Pancreas (tissue), 10 donors: ENCODE data around the gene ANKDD1A. TPM values are rescaled to one million over a fixed set of nuclear protein-coding genes. Genes with fewer than 3 reads are reported as not detected.

ENCODE experiments used
- ATAC-seq, 4 donors: fragments of 200-7000 bp; cut with Tn5 transposase; one replicate each; pipeline versions ENCODE4 v1.8.0 to v1.9.1; 2020; ENCODE audit warnings: mild to moderate bottlenecking in 4 of 4, moderate library complexity in 4 of 4
- DNase-seq, 6 donors: peaks; one replicate each; pipeline ENCODE4 v3.0.0-alpha.2; 2020
- FAIRE-seq: peaks from 2 replicates; lab custom pipeline; 2012; peaks lifted over from hg19 to GRCh38; lab: Jason Lieb, UNC
- H3K27ac ChIP-seq, 4 donors: fragments of 200-600 bp; sonication (generic); 1 replicate in 3 of 4; 2 replicates in 1 of 4; pipeline versions ENCODE4 v1.5.0 to v1.8.0; 2020
- H3K27me3 ChIP-seq, 4 donors: fragments of 200-600 bp; one replicate each; pipeline ENCODE4 v1.8.0; 2021
- H3K36me3 ChIP-seq, 3 donors: fragments of 200-600 bp; sonication (generic) in 1 of 3; one replicate each; pipeline versions ENCODE4 v1.5.0 to v1.8.0; 2020 to 2021
- H3K4me1 ChIP-seq, 3 donors: fragments of 200-600 bp; one replicate each; pipeline ENCODE4 v1.8.0; 2021
- H3K4me3 ChIP-seq, 4 donors: fragments of 200-600 bp; sonication (generic) in 2 of 4; one replicate each; pipeline versions ENCODE4 v1.5.0 to v1.8.0; 2020 to 2021
- H3K9me3 ChIP-seq, 4 donors: fragments of 200-600 bp; one replicate each; pipeline ENCODE4 v1.8.0; 2021
- WGBS, 2 donors: extraction: QIAGEN DNeasy Blood & Tissue Kit; methylation state at CpG; one replicate each; pipeline ENCODE4 v1.1.7; 2013; 5-methylcytosine and 5-hydroxymethylcytosine counted together
- intact Hi-C, 3 donors: fragments of 100-400 bp; cut with DNase I; formaldehyde crosslinking; loops; one replicate each; pipeline versions ENCODE4 v1.11.1 to v1.14.2; 2022
- polyA plus RNA-seq, 2 donors: library from polyadenylated mRNA; stranded (reverse); fragments of 200-250 nt; gene quantifications; one replicate each; pipeline ENCODE4 v1.2.3, GENCODE V29; 2013
- total RNA-seq, 6 donors: library from RNA; stranded (reverse); fragmentation: NEBNext Ultra II Directional in 4 of 6; extraction: Animal tissue kit (Norgen Biotek cat#: 25700) in 4 of 6; gene quantifications; one replicate each; pipeline versions ENCODE4 v1.2.1 to v1.2.4, GENCODE V29; 2021 to 2023
- TF ChIP-seq, protein P1 (sequence below), 4 donors: fragments of 200-600 bp; sonication (generic) in 3 of 4; IDR thresholded peaks; one replicate each; pipeline versions ENCODE4 v1.5.0 to v1.8.0; 2021; ENCODE audit warnings: antibody characterized with exemption in 4 of 4
- donor health status: healthy with polysubstance abuse.
- donor health status: DM: no; HTN: no; CAD: no; lungs with moderate emphysema.
- donor health status: DM: no; HTN: no; CAD: no.
- donor health status: control.
- donor health status: control.
- donor health status: Bipolar disorder and iron deficiency.
- donor health status: DM: yes; HTN: yes; CAD: no.
- donor health status: DM: no; HTN: no; CAD: no.
- donor health status: DM: no; HTN: no; CAD: no.
- donor health status: DM: yes; HTN: yes; CAD: no.

Gene ANKDD1A
- total and polyA plus RNA-seq, 8 donors, result 2.0 to 4.9 (median 3.8) TPM

DNA sequence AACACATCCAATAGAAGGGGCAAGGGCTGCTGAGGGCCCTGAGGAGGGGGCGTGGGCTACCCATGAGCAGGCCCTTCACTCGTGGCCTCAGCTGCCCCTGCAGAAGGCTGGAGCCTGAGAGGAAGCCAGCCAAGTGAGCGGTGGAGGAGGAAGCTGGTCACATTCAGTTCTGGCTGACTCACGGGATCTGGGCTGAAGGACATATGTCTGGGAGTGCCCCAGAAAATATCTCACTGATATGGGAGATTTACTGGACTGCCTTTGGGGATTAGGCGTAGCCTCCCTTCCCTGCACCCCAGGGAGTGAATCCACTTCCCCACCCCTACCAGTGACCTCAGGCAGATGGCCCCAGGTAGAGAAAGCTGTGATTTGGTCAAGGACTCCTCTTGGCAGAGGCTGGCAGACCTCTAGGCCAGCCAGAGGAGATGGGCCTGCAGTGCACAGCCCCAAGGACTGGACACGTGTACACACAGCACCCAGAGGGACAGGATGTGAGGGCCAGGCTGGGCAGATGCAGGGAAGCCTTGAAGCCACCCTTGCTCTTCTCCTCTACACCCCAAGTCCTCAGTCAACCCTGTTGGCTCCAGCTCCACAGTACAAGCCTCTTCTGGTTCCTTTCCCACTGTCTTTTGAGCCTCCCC, 14.2 kb upstream of the ANKDD1A start:
- Histone ChIP-seq H3K36me3 (no peaks in the 10 kb centered on the region), H3K4me3 (no peak overlapping the region), H3K27me3 (no peaks in the 10 kb centered on the region), H3K4me1 (no peaks in the 10 kb centered on the region), H3K9me3 (no peaks in the 10 kb centered on the region), H3K27ac (peak overlapping the region in 2 of 4 donors; percentile 30 to 51)
- DNase-seq, result peak in 1 of 6 donors; percentile 46
- FAIRE-seq, result no peak
- TF ChIP-seq, protein P1, sequence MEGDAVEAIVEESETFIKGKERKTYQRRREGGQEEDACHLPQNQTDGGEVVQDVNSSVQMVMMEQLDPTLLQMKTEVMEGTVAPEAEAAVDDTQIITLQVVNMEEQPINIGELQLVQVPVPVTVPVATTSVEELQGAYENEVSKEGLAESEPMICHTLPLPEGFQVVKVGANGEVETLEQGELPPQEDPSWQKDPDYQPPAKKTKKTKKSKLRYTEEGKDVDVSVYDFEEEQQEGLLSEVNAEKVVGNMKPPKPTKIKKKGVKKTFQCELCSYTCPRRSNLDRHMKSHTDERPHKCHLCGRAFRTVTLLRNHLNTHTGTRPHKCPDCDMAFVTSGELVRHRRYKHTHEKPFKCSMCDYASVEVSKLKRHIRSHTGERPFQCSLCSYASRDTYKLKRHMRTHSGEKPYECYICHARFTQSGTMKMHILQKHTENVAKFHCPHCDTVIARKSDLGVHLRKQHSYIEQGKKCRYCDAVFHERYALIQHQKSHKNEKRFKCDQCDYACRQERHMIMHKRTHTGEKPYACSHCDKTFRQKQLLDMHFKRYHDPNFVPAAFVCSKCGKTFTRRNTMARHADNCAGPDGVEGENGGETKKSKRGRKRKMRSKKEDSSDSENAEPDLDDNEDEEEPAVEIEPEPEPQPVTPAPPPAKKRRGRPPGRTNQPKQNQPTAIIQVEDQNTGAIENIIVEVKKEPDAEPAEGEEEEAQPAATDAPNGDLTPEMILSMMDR (IDR thresholded peaks at IDR 0.05), result no peak
- ATAC-seq, result peak in 3 of 4 donors; percentile 30 to 48 (median 32)
- 57 to 70% methylated on average over 6 of the region's 6 CpGs for whole genome bisulfite sequencing, 2 donors
- intact Hi-C loops, result no loop called here

GRCh38 chr15:64898406-64898805, 13.3 kb upstream of the ANKDD1A start:
- TF ChIP-seq, protein P1 (IDR thresholded peaks at IDR 0.05), result no peak
- Histone ChIP-seq H3K9me3 (no peaks in the 10 kb centered on the region), H3K27ac (no peak overlapping the region), H3K27me3 (no peaks in the 10 kb centered on the region), H3K36me3 (no peaks in the 10 kb centered on the region), H3K4me1 (no peaks in the 10 kb centered on the region), H3K4me3 (no peak overlapping the region)
- ATAC-seq (no peak), DNase-seq (no peak), FAIRE-seq (no peak)
- WGBS, 2 donors, result 81 to 95% methylated on average over 4 of the region's 4 CpGs
- intact Hi-C loops, result no loop called here

- Histone ChIP-seq H3K4me1 (no peaks in the 10 kb centered on the region), H3K9me3 (no peaks in the 10 kb centered on the region), H3K27me3 (no peaks in the 10 kb centered on the region), H3K36me3 (no peaks in the 10 kb centered on the region), H3K4me3 (no peak overlapping the region), H3K27ac (no peak overlapping the region)
- ATAC-seq (no peak), FAIRE-seq (no peak), DNase-seq (no peak)
- TF ChIP-seq, protein P1 (IDR thresholded peaks at IDR 0.05), result no peak
- intact Hi-C loops, result no loop called here
- WGBS, 2 donors, result 92 to 96% methylated on average over 5 of the region's 5 CpGs
Observed at GRCh38 chr15:64901141-64901540, 10.6 kb upstream of the ANKDD1A start.

- intact Hi-C loops, result no loop called here
- TF ChIP-seq, protein P1 (IDR thresholded peaks at IDR 0.05), result no peak
- Histone ChIP-seq H3K9me3 (no peaks in the 10 kb centered on the region), H3K27me3 (no peaks in the 10 kb centered on the region), H3K27ac (no peak overlapping the region), H3K4me3 (no peak overlapping the region), H3K4me1 (no peaks in the 10 kb centered on the region), H3K36me3 (no peaks in the 10 kb centered on the region)
- WGBS, 2 donors, result 87 to 97% methylated on average over 2 of the region's 2 CpGs
- ATAC-seq (no peak), FAIRE-seq (no peak), DNase-seq (no peak)
Observed at GRCh38 chr15:64901914-64902313, 9.8 kb upstream of the ANKDD1A start.

DNA sequence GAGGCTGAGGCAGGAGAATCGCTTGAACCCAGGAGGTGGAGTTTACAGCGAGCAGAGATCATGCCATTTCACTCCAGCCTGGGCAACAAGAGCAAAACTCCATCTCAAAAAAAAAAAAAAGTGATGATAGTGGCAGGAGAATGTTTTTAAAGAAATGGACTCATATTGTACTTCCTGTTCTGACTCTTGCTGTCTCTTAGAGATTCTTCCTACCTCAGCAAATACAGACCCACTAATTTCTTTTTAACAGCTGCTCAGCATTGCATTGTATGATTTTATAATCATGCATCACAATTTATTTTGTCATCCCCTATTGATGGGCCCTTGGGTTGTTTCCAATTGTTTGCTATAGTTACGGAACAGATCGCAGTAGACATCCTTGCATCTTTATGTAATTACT, 8.8 kb upstream of the ANKDD1A start:
- no peaks in the 10 kb centered on the region for H3K36me3 ChIP-seq
- no peaks in the 10 kb centered on the region for H3K4me1 ChIP-seq
- no peak for DNase-seq
- H3K27me3 ChIP-seq, result no peaks in the 10 kb centered on the region
- ATAC-seq, result no peak
- no peak for FAIRE-seq
- H3K4me3 ChIP-seq, result no peak overlapping the region
- intact Hi-C loops, result no loop called here
- no peak overlapping the region for H3K27ac ChIP-seq
- 85 to 90% methylated on average over 4 of the region's 4 CpGs for WGBS, 2 donors
- TF ChIP-seq, protein P1 (IDR thresholded peaks at IDR 0.05), result no peak
- no peaks in the 10 kb centered on the region for H3K9me3 ChIP-seq
